PC-3 (cell line): Measurements from ENCODE around the gene BRF1. TPM values are rescaled to one million over a fixed set of nuclear protein-coding genes. Genes with fewer than 3 reads are reported as not detected.
A peak's percentile ranks its signal among the peaks of the same experiment; 100 is the strongest.

Source experiments
- ATAC-seq: fragments of 200-7000 bp; cut with Tn5 transposase; 2 replicates; pipeline ENCODE4 v1.9.1; 2020; ENCODE audit warnings: mild to moderate bottlenecking, moderate library complexity
- BruUV-seq: library from RNA; stranded (reverse); fragments of 400-500 nt; replicated peaks from 2 replicates; lab custom pipeline; 2021; lab: Mats Ljungman, UMichigan
- CTCF ChIA-PET: fragments of 300-600 bp; sonication (Branson Sonifier 250); formaldehyde crosslinking; loops from one replicate; lab custom pipeline; 2022; ENCODE audit warnings: antibody characterized with exemption; lab: Charles Lee
- POLR2A ChIA-PET: fragments of 300-600 bp; sonication (Branson Sonifier 250); formaldehyde crosslinking; loops from one replicate; lab custom pipeline; 2022; ENCODE audit warnings: antibody characterized with exemption; ENCODE audit not compliant: unreplicated experiment; lab: Charles Lee
- DNase-seq: peaks from one replicate; pipeline ENCODE4 v3.0.0-alpha.2; 2015
- H2AFZ ChIP-seq: fragments of 300-600 bp; sonication (generic); 2 replicates; pipeline ENCODE4 v1.6.0; 2016; ENCODE audit warnings: antibody characterized with exemption, low read length
- H3F3A ChIP-seq: fragments of 300-600 bp; sonication (generic); one replicate; pipeline ENCODE4 v1.6.0; 2017; ENCODE audit warnings: antibody characterized with exemption, low read length, control low read depth, mild to moderate bottlenecking; ENCODE audit not compliant: unreplicated experiment
- H3K27ac ChIP-seq: fragments of 300-600 bp; sonication (generic); 2 replicates; pipeline ENCODE4 v1.5.1; 2016; ENCODE audit warnings: mild to moderate bottlenecking, low read length
- H3K27me3 ChIP-seq: fragments of 300-600 bp; sonication (generic); 2 replicates; pipeline ENCODE4 v1.6.1; 2016; ENCODE audit warnings: low read length, mixed read lengths
- H3K36me3 ChIP-seq: fragments of 300-600 bp; sonication (generic); 2 replicates; pipeline ENCODE4 v1.6.1; 2016; ENCODE audit warnings: low read depth, mixed run types, low read length, mixed read lengths
- H3K4me1 ChIP-seq: fragments of 300-600 bp; sonication (generic); 2 replicates; pipeline ENCODE4 v1.5.1; 2016; ENCODE audit warnings: low read length; ENCODE audit not compliant: insufficient read depth
- H3K4me2 ChIP-seq: fragments of 300-600 bp; sonication (generic); 2 replicates; pipeline ENCODE4 v1.6.0; 2016; ENCODE audit warnings: low read length
- H3K4me3 ChIP-seq: fragments of 300-600 bp; sonication (generic); 2 replicates; pipeline ENCODE4 v1.5.1; 2016; ENCODE audit warnings: mild to moderate bottlenecking, low read length, mixed read lengths
- H3K79me2 ChIP-seq: fragments of 300-600 bp; sonication (generic); 2 replicates; pipeline ENCODE4 v1.6.1; 2017; ENCODE audit warnings: low read length, mixed read lengths
- H3K9ac ChIP-seq: fragments of 300-600 bp; sonication (generic); 2 replicates; pipeline ENCODE4 v1.6.0; 2016; ENCODE audit warnings: mild to moderate bottlenecking, low read length
- H3K9me2 ChIP-seq: fragments of 300-600 bp; sonication (generic); replicated peaks from 2 replicates; pipeline ENCODE4 v1.6.1; 2016; ENCODE audit warnings: mixed run types, low read length, mixed read lengths
- H3K9me3 ChIP-seq: fragments of 300-600 bp; sonication (generic); 2 replicates; pipeline ENCODE4 v1.6.1; 2016; ENCODE audit warnings: low read length, mixed read lengths
- H4K20me1 ChIP-seq: fragments of 300-600 bp; sonication (generic); 2 replicates; pipeline ENCODE4 v1.6.1; 2016; ENCODE audit warnings: low read length, mixed read lengths
- EZH2 ChIP-seq: fragments of 300-600 bp; sonication (generic); IDR thresholded peaks from one replicate; pipeline ENCODE4 v1.6.1; 2017; ENCODE audit warnings: antibody characterized with exemption, mild to moderate bottlenecking, low read length; ENCODE audit not compliant: unreplicated experiment
- EZH2phosphoT487 ChIP-seq: fragments of 300-600 bp; sonication (generic); IDR thresholded peaks from 2 replicates; pipeline ENCODE4 v1.6.1; 2018; ENCODE audit warnings: mild to moderate bottlenecking, antibody characterized with exemption, low read length, borderline replicate concordance
- intact Hi-C: fragments of 100-400 bp; cut with micrococcal nuclease; formaldehyde crosslinking; loops from 2 replicates; pipeline ENCODE4 v1.9.0; 2023
- total RNA-seq: library from RNA; depleted of rRNA; stranded (reverse); fragments of >200 nt; gene quantifications from 2 replicates; pipeline ENCODE4 v1.2.3, GENCODE V29; 2014
- TF ChIP-seq, protein P1 (sequence below): fragments of 300-600 bp; sonication (generic); conservative IDR thresholded peaks from 2 replicates; pipeline ENCODE4 v1.5.1; 2017; ENCODE audit warnings: antibody characterized with exemption, low read depth, mild to moderate bottlenecking, low read length

BRF1 gene
- total RNA-seq, 1 experiment from 2014 or later: 55.8 TPM

DNA sequence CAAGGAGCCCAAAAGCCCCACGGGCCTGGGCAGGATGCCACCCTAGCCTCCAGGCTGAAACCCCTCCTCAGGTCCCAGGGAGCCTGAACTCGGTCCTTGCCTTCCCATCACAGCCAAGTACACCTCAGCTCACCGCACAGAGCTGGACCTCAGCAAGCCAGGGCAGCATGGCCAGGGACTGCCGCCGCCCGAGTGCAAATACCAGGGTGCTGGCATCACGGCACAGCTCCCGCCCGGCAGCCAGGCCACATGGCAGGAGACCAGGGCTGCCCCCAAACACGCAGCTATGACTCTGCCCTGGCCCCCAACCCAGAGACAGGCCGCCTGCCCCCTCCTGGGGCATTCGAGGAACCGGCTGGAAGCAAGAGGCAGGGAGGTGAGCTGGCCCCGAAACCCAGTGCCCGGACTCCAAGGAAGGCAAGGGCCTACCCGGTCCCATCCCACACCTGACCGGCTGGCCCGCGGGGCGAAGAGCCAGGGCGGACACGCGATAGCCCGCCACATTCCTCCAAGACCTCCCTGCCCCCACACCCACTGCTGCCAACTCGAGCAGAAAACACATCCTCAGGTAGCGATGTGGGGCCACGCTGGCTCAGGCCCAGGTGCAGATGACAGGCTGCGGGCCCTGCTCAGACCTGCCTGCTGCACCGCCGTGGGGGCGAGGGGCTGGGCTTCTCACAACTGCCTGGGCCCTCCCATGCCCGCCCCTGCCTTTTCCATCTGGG lies 134.9 kb downstream of the BRF1 start:
- ChIA-PET CTCF (no interaction called here), POLR2A (no interaction called here)
- peaks cover 59% of the 10 kb centered on the region for H3K79me2 ChIP-seq
- H3K4me1 ChIP-seq: peaks cover 21% of the 10 kb centered on the region
- peak overlapping the region; percentile 85 for H3K4me2 ChIP-seq
- no peak for DNase-seq
- no peaks in the 10 kb centered on the region for H3K36me3 ChIP-seq
- H3K4me3 ChIP-seq: peak overlapping the region; percentile 63
- ATAC-seq: no peak
- H3K27me3 ChIP-seq: no peaks in the 10 kb centered on the region
- no peak overlapping the region for H3K27ac ChIP-seq
- H4K20me1 ChIP-seq: peaks cover 15% of the 10 kb centered on the region; the same call in 1 of the 2 replicates
- intact Hi-C loops: loop anchor here (5.0 kb wide), 1 partner anchor 74 kb away; no protein-coding TSS in a partner anchor
- no peak overlapping the region for H2AFZ ChIP-seq
- no peaks in the 10 kb centered on the region for H3K9me3 ChIP-seq
- TF ChIP-seq EZH2: no peak
- TF ChIP-seq, protein P1, sequence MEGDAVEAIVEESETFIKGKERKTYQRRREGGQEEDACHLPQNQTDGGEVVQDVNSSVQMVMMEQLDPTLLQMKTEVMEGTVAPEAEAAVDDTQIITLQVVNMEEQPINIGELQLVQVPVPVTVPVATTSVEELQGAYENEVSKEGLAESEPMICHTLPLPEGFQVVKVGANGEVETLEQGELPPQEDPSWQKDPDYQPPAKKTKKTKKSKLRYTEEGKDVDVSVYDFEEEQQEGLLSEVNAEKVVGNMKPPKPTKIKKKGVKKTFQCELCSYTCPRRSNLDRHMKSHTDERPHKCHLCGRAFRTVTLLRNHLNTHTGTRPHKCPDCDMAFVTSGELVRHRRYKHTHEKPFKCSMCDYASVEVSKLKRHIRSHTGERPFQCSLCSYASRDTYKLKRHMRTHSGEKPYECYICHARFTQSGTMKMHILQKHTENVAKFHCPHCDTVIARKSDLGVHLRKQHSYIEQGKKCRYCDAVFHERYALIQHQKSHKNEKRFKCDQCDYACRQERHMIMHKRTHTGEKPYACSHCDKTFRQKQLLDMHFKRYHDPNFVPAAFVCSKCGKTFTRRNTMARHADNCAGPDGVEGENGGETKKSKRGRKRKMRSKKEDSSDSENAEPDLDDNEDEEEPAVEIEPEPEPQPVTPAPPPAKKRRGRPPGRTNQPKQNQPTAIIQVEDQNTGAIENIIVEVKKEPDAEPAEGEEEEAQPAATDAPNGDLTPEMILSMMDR: no peak
- TF ChIP-seq EZH2phosphoT487: no peak
- no peaks in the 10 kb centered on the region for H3K9me2 ChIP-seq
- no TSS peak for BruUV-seq
- H3F3A ChIP-seq: no peaks in the 10 kb centered on the region
- H3K9ac ChIP-seq: no peak overlapping the region

DNA sequence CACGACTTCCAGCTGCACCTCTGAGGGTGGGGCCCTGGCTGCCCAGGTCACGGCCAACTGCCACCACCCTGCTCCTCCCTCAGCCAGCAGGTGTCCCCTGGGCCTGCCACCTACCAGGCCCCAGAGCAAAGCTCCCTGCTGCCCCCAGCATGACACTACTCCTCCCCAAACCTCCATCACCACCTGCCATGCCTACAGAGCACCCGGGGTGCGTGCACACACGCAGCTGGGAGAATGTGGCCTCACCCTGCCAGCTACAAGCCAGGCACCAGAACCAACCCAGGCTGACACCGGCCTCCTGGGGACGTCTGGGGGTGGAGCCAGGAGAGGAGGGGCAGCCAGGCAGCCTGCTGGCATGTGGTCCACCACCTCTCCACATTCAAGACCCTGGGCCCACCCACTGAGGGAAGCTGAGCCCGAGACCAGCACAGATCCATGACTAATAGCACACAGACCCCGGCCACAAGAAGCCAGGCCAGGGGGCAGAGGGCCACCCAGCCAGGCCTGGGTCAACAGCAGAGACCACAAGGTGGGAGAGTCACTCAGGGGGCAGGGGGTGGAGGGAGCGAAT lies 135.6 kb downstream of the BRF1 start:
- H3K4me3 ChIP-seq: no peak overlapping the region
- H3K36me3 ChIP-seq: no peaks in the 10 kb centered on the region
- BruUV-seq: no TSS peak
- H3K79me2 ChIP-seq: peaks cover 59% of the 10 kb centered on the region
- H2AFZ ChIP-seq: no peak overlapping the region
- POLR2A ChIA-PET: no interaction called here
- no peak overlapping the region for H3K27ac ChIP-seq
- peaks cover 21% of the 10 kb centered on the region for H3K4me1 ChIP-seq
- CTCF ChIA-PET: no interaction called here
- H4K20me1 ChIP-seq: peaks cover 15% of the 10 kb centered on the region; the same call in 1 of the 2 replicates
- intact Hi-C loops: loop anchor here (5.0 kb wide), 1 partner anchor 73 kb away; no protein-coding TSS in a partner anchor
- H3K4me2 ChIP-seq: peak overlapping the region; percentile 85
- ATAC-seq (no peak), DNase-seq (no peak)
- no peak overlapping the region for H3K9ac ChIP-seq
- H3K9me2 ChIP-seq: no peaks in the 10 kb centered on the region
- TF ChIP-seq, protein P1: peak; percentile 14; the same call in 1 of the 2 replicates
- TF ChIP-seq EZH2phosphoT487: no peak
- H3K9me3 ChIP-seq: no peaks in the 10 kb centered on the region
- H3F3A ChIP-seq: no peaks in the 10 kb centered on the region
- no peaks in the 10 kb centered on the region for H3K27me3 ChIP-seq
